GM19452 (cell line): ENCODE results near the gene CHAF1B.
"Not testable (repeated sequence)": the region's sequence is repeated elsewhere in the genome, so short reads cannot be mapped to it uniquely, and the experiment has no call there.

Source experiments
- ATAC-seq: cut with Tn5 transposase; IDR thresholded peaks from one replicate; pipeline ENCODE4 v1.9.1; 2021; ENCODE audit not compliant: unreplicated experiment

Gene CHAF1B

DNA sequence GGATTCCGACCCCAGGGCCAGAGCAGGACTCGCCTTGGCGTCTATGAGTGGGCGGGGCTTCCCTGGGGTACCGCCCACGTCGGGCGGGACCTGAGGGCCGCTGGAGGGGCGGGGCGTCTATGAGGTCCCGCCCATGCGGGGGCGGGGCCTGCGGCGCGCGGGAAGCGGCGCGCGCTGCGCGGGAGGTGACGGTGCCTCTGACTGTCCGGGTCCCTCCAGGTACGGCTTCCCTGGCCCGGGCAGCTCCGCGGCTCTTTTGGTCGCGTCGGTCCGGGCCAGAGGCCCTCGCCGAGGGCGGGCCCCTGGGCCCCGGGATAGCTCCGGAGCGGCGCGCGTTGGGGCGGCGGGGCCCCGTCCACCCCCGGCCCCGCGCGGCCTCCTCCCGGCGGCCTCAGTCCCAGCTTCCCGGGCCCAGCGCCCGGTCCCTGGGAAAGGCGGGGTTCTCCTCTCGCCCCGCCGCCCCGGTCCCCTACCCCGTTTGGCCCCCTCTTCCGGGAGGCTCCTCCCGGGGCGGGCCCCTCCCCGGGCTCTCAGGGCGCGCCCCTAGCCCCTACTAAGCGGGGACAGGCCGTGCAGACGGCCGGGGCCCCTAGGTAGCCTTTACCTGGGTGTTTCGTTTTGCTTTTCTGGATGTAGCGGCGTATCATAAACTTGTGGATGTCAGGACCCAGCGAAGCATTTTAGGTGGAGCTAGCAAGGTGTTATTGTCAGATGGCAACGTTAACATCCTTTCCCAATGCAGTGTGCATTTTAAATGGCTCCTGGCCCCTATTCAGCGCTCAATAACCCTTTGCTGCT lies at the start of gene CHAF1B:
CHAF1B (plus strand) TSS at position 160 of the 798 bp plus-strand sequence. CDS start 745 bp downstream, outside the sequence.
- peak; percentile 93 for ATAC-seq

DNA sequence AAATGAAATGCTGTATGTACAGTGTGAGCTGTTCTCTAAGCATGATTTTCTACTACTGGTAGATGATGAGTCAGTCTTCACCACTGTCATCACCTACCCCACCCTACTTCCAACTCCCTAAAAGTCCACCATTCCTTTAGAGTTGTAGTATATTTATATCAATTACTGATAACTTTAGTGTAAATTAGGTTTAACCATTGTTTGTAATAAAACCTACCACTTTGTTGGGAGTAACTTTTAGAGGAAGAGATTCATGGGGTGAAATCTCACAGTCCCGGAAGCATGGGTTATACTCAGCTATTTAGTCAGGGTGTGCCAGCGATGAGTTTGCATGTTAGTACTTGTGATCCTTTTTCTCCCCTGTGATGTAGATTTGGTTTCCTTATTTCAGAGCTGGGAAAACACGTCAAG lies 48.1 kb upstream of the CHAF1B start:
- no peak for ATAC-seq

DNA sequence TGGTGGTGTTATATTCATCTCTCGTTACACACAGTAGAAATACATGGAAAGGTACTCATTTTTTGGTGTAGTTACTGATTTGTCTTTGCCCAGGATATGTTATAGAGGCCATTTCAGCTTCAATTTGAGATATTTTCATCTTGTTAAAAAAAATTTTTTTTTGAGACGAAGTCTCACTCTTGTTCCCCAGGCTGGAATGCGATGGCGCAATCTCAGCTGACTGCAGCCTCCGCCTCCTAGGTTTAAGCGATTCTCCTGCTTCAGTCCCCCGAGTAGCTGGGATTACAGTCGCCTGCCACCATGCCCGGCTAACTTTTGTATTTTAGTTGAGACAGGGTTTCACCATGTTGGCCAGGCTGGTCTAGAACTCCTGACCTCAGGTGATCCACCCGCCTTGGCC lies 46.2 kb upstream of the CHAF1B start:
- no peak for ATAC-seq

DNA sequence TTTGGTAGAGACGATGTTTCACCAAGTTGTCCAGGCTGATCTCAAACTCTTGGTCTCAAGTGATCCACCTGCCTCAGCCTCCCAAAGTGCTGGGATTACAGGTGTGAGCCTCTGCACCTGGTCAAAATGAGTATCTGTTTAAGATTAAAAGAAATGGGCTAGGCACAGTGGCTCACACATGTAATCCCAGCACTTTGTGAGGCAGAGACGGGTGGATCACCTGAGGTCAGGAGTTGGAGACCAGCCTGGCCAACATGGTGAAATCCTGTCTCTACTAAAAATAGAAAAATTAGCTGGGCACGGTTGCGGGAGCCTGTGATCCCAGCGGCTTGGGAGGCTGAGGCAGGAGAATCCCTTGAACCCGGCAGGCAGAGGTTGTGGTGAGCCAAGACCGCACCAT lies 42.6 kb upstream of the CHAF1B start:
- not testable (repeated sequence) for ATAC-seq

DNA sequence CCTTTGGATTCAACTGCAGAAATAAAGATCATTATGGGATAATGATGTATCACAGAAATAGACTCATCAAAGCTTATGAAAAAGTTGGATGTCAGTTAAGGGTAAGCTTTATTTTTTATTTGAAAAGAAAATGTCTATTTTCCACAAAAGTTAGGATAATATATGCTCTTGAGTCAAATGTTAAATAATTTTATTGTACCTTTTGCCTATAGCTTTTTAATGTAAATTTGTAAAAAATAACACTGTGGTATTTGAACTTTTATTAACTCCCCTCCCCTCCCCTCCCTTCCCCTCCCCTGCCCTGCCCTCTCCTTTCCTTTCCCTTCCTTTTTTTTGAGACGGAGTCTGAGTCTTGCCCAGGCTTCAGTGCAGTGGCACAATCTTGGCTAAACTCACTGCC lies 40.3 kb upstream of the CHAF1B start:
- no peak for ATAC-seq

DNA sequence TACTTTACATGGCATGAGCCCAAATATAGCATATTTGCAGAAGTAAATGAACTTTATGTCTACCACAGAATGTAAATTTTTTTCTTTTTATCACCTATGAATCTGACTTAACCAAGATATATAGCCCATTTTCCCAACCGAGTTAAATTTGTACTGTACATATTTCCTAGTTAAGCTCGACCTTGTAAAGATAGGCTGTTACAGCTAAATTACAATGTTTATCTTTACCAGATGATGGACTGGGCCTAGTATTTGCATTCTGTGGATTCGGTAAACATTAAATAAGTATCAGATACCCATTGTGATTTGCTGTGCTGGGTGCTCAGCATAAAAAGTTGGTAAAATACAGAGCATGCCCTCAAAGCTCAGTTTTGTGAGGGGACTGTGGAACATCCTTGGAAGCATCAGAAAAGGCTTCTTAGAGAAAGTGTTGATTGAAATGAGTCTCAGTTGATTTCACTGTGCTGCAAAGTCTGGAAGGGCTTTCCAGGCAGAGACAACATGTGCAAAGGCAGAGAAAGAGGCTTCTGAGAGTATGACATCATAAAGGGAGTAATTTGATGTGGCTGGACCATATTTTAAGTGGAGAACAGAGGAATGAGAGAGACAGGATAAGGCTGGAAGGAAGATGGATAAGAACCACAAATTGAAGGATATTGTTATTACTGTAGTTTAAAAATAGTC lies 37.8 kb upstream of the CHAF1B start:
- no peak for ATAC-seq

DNA sequence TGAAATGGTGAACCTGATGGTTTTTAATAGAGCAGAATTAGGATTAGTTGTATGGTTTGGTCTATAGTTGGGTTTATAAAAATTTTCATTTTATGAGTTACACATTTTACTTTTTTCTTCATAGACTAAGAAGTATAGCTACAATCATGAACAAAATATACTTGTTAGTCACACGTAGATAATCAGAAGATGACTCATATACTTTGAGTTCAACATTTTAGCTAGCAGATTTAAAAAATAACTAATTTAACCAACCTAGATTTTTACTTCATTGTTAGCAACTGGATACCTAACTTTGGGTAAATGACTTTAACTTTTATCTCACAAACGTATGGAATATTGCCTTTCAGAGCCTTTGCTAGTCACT lies 37.2 kb upstream of the CHAF1B start:
- no peak for ATAC-seq

DNA sequence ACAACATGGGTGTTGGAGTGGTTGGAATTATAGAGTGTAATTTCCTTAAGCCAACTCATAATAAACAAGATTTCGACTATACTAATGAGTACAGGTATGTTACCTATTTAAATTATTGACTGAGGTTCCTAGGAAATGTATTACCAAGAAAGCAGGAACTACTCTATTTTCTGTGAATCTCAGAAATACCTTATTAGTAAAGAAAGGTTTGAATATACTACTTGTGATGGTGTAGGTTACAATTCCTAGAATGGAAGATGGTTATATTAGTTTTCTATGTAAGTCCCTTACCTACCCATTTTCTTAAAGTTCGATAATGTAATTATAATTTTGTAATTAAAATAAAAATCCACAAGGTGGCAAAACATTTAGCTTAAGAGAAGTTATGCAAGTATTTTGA lies 35.9 kb upstream of the CHAF1B start:
- no peak for ATAC-seq

DNA sequence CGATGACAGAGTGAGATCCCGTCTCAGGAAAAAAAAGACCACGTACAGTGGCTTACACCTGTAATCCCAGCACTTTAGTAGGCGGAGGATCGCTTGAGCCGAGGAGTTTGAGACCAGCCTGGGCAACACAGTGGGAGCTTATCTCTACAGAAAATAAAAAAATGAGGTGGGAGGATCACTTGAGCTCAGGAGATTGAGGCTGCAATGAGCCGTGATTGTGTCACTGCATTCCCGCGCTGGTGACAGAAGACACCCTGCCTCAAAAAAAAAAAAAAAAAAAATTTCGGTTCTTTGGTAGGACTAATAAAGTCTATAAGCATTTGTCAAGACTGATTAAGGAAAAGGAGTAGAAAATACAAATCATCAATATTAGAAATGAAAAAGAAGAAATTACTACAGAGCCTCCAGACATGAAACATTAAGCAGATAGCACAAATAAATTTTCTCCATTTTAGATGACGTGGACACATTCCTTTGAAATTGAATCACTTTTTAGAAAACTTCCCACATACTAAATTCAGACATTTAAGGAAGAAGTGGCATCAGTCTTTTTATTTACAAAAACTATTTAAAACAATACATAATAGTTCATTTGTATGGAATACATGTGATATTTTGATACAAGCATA lies 34.8 kb upstream of the CHAF1B start:
- ATAC-seq, result no peak

DNA sequence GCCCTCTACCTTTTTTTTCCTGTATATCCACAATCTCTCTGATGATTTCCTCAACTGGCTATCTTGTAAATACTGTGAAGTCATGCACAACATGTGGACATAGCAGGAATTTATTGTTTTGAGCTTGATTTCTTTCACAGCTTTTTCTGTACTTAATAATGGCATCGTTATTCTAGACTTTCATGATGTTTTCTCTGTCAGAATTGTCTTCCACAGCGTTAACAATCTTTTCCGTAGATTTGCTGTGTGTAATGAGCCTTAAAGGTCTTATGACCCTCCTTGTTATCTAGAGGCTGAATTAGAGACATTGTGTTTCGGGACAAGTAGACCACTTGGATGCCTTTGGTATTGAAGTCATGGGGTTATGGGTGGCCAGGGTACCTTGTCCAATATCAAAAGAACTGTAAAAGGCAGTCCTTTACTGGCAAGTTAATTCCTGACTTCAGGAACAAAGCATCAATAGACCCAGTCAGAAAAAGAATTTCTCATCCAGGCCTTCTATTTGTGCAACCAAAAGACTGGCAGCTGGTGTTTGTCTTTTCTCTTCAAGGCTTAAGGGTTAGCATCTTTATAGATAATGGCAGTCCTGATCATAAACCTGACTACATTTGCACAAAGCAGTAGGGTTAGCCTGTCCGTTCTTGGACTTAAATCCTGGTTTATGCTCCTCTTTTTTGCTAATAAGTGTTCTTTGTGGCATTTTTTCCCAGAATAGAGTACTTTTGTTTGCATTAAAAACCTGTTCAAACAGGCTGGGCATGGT lies 30.1 kb upstream of the CHAF1B start:
- no peak for ATAC-seq

DNA sequence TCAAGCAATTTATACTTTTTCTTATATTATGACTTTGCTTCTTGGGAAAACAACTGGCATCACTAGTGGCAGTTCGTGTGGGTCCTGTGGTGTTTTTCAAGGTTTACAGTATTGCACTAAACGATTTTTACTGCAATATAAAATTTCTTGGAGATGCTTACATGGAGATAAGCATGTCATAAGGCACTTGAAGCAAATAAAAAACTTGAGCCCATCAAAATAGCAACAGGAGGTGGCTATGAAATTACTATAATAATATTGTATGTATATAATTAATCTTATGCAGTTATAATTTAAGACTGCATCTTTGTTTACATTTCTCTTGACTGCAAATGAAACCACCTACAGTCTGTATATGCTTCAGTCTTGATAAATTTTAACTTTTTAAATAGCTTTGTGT lies 29.3 kb upstream of the CHAF1B start:
- ATAC-seq, result no peak

DNA sequence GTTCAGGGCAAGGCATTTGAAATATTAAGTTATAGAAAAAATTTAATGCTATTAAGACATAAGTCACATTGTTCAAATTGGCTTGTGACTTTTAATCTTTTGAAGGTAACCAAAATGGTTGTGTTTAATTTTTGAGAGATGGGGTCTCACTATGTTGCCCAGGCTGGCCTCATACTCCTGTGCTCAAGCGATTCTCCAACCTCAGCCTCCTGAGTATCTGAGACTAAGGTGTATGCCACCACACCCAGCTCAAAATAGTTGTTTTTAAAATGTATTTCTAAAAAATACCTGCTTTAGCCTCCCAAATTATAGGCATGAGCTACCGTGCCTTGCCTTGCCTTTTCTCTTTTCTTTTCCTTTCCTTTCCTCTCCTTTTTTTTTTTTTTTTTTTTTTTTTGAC lies 26.0 kb upstream of the CHAF1B start:
- no peak for ATAC-seq

DNA sequence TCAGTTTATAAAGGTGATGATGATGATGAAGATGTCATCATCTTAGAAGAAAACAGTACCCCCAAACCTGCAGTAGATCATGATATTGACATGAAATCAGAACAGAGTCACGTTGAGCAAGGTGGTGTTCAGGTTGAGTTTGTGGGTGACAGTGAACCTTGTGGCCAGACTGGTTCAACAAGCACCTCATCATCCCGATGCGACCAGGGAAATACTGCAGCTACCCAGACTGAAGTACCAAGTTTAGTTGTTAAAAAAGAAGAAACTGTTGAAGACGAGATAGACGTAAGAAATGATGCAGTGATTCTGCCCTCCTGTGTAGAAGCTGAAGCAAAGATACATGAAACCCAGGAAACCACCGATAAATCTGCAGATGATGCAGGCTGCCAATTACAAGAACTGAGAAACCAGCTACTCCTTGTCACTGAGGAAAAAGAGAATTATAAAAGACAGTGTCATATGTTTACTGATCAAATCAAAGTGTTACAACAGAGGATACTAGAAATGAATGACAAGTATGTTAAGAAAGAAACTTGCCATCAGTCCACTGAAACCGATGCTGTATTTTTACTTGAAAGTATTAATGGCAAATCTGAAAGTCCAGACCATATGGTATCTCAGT lies 16.0 kb upstream of the CHAF1B start:
- ATAC-seq, result no peak

DNA sequence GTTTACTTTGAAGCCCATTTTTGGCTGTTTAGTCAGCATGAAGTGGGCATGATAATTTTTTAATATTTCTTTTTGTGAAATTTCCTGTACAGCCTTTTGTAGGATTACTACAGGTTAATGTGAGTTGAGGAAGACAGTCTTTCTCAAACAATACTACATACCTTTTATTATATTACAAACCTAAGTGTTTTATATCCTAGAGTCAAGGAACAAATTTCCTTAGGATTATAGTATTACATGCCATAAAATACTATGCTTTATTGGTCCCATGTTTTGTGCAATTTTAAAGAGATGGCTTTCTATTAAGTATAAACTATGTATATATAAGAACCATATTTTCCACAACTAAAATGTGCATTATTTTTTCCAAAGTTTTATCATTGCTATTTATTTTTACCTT lies 9.2 kb upstream of the CHAF1B start:
- ATAC-seq, result no peak

DNA sequence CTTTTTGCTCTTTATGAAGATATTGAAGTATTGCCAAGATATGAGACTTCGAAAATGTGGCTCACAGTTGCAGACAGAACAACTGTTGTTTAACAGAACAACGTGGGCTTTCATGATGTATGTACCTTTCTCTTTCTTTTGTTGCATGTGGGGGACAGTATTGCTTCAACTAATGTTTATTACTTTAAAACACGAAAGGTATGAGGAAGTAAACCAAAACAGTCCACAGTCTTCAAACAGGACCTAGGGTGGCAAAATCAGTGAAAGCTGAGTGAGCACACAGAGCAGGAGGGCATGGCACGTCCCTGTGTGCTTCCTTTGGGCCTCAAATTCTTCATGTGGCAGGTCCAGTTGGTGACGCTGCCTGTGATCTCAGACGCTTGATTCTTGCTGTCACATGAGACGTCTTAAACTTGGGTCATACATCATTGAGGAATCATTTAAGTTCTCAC lies 7.8 kb upstream of the CHAF1B start:
- ATAC-seq, result no peak

DNA sequence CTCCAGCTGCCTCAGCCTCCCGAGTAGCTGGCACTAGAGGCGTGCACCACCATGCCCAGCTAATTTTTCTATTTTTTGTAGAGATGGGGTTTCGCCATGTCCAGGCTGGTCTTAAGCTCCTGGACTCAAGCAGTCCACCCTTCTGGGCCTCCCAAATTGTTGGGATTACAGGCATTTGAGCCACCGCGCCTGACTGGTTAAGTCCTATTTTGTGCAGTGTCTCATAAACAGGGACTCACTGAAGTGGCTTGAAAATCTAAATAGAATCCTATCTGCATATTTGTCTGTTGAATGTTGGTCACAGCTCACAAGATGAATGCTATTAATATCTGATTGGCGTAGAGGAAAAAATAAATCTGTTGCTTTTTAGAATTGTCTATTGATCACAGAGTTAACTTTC lies 5.9 kb upstream of the CHAF1B start:
- ATAC-seq, result no peak

DNA sequence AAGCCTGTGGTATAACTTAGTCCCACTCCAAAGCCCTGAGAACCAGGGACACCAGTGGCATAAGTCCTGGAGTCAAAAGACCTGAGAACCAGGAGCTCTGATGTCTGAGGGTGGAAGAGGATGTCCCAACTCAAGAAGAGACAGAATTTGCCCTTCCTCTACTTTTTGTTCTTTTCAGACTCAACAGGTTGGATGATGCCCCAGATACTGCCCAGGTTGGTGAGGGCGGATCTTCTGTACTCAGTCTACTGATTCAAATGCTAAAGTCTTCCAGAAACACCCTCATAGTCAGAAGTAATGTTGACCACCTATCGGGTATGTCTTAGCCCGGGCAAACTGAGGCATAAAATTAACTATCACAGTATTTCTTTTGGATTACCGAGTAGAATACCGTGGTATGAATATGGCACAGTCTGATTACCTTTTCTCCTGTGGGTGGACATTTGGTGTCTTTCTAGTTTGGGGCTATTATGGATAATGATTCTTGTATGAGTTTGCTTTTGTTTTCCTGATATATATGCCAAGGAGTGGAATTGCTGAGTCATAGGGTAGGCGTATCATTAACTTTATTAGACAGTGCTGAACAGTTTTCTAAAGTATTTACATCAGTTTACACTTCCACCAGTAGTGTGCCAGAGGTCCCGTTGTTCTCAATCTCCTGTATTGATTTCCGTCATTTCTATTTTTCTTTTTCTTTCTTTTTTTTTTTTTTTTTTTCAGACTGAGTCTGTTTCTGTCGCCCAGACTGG lies 3.2 kb upstream of the CHAF1B start:
- ATAC-seq, result no peak

DNA sequence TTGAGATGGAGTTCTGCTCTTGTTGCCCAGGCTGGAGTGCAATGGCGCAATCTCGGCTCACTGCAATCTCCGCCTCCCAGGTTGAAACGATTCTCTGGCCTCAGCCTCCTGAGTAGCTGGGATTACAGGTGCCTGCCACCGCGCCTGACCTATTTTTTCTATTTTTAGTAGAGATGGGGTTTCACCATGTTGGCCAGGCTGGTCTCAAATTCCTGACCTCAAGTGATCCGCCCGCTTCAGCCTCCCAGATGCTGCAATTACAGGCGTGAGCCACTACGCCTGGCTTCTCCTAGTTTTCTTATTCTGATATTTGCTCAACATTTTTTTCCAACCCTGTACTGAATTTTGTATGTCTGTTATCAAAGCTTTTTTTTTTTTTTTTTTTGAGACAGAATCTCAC lies 2.5 kb upstream of the CHAF1B start:
- ATAC-seq, result not testable (repeated sequence)

DNA sequence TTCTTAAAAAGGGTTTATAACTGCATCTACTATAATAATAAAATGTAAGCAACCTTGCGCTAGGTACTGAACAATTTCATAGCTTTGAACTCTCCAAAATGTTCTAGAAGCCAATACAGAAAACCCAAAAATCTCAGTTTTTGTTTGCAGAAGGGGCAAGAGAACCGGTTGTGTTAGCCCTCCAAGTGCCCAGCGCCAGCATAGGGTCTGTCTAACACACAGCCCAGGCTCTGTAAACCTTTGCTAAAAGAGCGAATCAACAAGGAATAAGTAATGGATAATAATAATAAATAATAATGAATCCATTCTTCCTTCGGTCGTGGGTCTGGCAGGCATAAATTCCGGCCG lies 333 bp upstream of the CHAF1B start:
- no peak for ATAC-seq

DNA sequence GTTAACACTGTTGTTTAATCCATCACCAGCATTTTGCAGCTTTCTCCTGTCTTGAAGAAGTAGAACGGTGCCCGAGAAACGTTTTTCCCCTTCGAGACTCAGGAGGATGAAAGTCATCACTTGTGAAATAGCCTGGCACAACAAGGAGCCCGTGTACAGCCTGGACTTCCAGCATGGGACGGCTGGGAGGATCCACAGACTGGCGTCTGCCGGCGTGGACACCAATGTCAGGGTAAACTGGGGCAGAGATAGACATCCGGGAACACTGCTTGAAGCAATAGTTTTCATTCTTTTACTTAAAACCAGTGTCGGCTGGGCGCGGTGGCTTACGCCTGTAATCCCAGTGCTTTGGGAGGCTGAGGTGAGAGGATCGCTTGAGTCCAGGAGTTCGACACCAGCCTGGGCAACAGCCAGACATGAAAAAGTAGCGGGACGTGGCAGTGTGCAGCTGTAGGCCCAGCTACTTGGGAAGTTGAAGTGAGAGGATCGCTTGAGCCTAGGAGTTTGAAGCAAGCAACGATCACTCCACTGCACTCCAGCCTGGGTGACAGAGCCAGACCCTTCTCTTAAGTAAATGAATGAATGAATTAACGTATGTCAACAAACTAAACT lies 945 bp downstream of the CHAF1B start:
- ATAC-seq, result no peak
